Pancreas (tissue), 10 donors: ENCODE data around the gene HSP90AB1. TPM values are rescaled to one million over a fixed set of nuclear protein-coding genes. Genes with fewer than 3 reads are reported as not detected.

Experiments
- ATAC-seq, 4 donors: fragments of 200-7000 bp; cut with Tn5 transposase; one replicate each; pipeline versions ENCODE4 v1.8.0 to v1.9.1; 2020; ENCODE audit warnings: mild to moderate bottlenecking in 4 of 4, moderate library complexity in 4 of 4
- DNase-seq, 6 donors: peaks; one replicate each; pipeline ENCODE4 v3.0.0-alpha.2; 2020
- FAIRE-seq: peaks from 2 replicates; lab custom pipeline; 2012; peaks lifted over from hg19 to GRCh38; lab: Jason Lieb, UNC
- H3K27ac ChIP-seq, 4 donors: fragments of 200-600 bp; sonication (generic); 1 replicate in 3 of 4; 2 replicates in 1 of 4; pipeline versions ENCODE4 v1.5.0 to v1.8.0; 2020
- H3K27me3 ChIP-seq, 4 donors: fragments of 200-600 bp; one replicate each; pipeline ENCODE4 v1.8.0; 2021
- H3K36me3 ChIP-seq, 3 donors: fragments of 200-600 bp; sonication (generic) in 1 of 3; one replicate each; pipeline versions ENCODE4 v1.5.0 to v1.8.0; 2020 to 2021
- H3K4me1 ChIP-seq, 3 donors: fragments of 200-600 bp; one replicate each; pipeline ENCODE4 v1.8.0; 2021
- H3K4me3 ChIP-seq, 4 donors: fragments of 200-600 bp; sonication (generic) in 2 of 4; one replicate each; pipeline versions ENCODE4 v1.5.0 to v1.8.0; 2020 to 2021
- H3K9me3 ChIP-seq, 4 donors: fragments of 200-600 bp; one replicate each; pipeline ENCODE4 v1.8.0; 2021
- CTCF ChIP-seq, 4 donors: fragments of 200-600 bp; sonication (generic) in 3 of 4; IDR thresholded peaks; one replicate each; pipeline versions ENCODE4 v1.5.0 to v1.8.0; 2021; ENCODE audit warnings: antibody characterized with exemption in 4 of 4
- WGBS, 2 donors: extraction: QIAGEN DNeasy Blood & Tissue Kit; methylation state at CpG; one replicate each; pipeline ENCODE4 v1.1.7; 2013; 5-methylcytosine and 5-hydroxymethylcytosine counted together
- intact Hi-C, 3 donors: fragments of 100-400 bp; cut with DNase I; formaldehyde crosslinking; loops; one replicate each; pipeline versions ENCODE4 v1.11.1 to v1.14.2; 2022
- polyA plus RNA-seq, 2 donors: library from polyadenylated mRNA; stranded (reverse); fragments of 200-250 nt; gene quantifications; one replicate each; pipeline ENCODE4 v1.2.3, GENCODE V29; 2013
- total RNA-seq, 6 donors: library from RNA; stranded (reverse); fragmentation: NEBNext Ultra II Directional in 4 of 6; extraction: Animal tissue kit (Norgen Biotek cat#: 25700) in 4 of 6; gene quantifications; one replicate each; pipeline versions ENCODE4 v1.2.1 to v1.2.4, GENCODE V29; 2021 to 2023
- donor health status: healthy with polysubstance abuse.
- donor health status: DM: no; HTN: no; CAD: no; lungs with moderate emphysema.
- donor health status: DM: no; HTN: no; CAD: no.
- donor health status: control.
- donor health status: control.
- donor health status: Bipolar disorder and iron deficiency.
- donor health status: DM: yes; HTN: yes; CAD: no.
- donor health status: DM: no; HTN: no; CAD: no.
- donor health status: DM: no; HTN: no; CAD: no.
- donor health status: DM: yes; HTN: yes; CAD: no.

HSP90AB1 gene
- total and polyA plus RNA-seq, 8 donors, result 145 to 577 (median 434) TPM

DNA sequence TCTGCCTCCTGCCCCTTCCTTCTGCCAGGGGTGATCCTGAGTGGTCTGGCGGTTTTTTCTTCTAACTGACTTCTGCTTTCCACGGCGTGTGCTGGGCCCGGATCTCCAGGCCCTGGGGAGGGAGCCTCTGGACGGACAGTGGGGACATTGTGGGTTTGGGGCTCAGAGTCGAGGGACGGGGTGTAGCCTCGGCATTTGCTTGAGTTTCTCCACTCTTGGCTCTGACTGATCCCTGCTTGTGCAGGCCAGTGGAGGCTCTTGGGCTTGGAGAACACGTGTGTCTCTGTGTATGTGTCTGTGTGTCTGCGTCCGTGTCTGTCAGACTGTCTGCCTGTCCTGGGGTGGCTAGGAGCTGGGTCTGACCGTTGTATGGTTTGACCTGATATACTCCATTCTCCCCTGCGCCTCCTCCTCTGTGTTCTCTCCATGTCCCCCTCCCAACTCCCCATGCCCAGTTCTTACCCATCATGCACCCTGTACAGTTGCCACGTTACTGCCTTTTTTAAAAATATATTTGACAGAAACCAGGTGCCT is 13.3 kb upstream of the HSP90AB1 start:
- intact Hi-C loops, result loop anchor here in 1 of 3 donors (5.0 kb wide), 1 partner anchor 61 kb away; no protein-coding TSS in a partner anchor
- Histone ChIP-seq H3K4me1 (peaks cover 14 to 20% (median 18%) of the 10 kb centered on the region in 3 donors), H3K9me3 (no peaks in the 10 kb centered on the region), H3K27me3 (no peaks in the 10 kb centered on the region), H3K4me3 (no peak overlapping the region), H3K27ac (peak overlapping the region; percentile 28 to 72 (median 54)), H3K36me3 (peaks cover 0 to 36% (median 5%) of the 10 kb centered on the region in 3 donors)
- DNase-seq (peak in 1 of 6 donors; percentile 35), ATAC-seq (no peak), FAIRE-seq (no peak)
- no peak for TF ChIP-seq CTCF (IDR thresholded peaks at IDR 0.05)
- WGBS, 2 donors, result 78 to 81% methylated on average over 14 of the region's 14 CpGs

DNA sequence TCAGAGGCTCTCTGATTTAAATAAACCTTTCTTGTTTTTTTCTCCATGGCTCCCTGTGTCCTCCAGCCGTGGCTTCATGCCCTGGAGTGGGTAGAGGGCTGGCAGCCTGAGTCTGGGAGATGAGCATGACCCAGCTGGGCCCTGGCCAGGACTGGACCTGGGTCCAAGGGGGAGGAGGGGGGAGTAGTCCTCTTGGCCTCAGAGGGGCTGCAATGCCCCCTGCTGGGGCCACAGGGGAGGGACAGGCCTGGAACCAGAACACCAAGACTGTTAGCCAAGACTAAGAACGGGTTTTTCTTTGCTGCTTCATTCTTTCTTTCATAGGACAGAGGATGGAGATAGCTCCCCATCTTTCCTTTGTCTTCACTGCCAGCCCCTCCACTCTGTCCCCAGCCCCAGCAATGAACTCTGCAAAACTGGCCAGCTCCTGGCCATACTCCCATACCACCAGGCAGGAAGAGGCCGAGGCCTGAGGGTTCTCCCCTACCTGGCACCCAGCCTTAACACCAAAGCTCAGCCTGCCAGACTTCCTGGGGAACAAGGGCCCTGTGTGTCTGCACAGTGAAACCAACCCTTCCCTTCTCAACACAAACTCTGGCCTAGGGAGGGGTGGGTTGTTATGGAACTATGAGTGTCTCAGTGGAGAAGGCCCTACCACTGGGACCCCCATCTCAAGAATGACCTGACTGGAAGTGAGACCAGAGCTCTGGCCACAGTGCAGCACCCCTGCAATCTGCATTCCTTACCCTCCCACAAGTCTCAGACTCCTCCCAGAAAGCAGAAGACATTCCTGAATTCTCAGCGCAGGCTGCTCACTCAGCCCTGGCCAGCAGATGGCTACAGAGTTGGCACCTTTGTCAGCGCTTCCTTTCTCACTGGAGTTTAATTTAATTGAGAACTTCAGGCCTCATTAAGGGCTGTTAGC is 12.5 kb upstream of the HSP90AB1 start:
- DNase-seq, result peak in 4 of 6 donors; percentile 53 to 87 (median 69)
- Histone ChIP-seq H3K4me1 (peaks cover 14 to 20% (median 18%) of the 10 kb centered on the region in 3 donors), H3K4me3 (no peak overlapping the region), H3K9me3 (no peaks in the 10 kb centered on the region), H3K27me3 (no peaks in the 10 kb centered on the region), H3K27ac (peak overlapping the region; percentile 42 to 72 (median 65)), H3K36me3 (peaks cover 0 to 36% (median 5%) of the 10 kb centered on the region in 3 donors)
- WGBS, 2 donors, result 32 to 40% methylated on average over 5 of the region's 5 CpGs
- TF ChIP-seq CTCF (IDR thresholded peaks at IDR 0.05), result peak in 3 of 4 donors; percentile 36 to 50 (median 48)
- FAIRE-seq, result no peak
- peak in 3 of 4 donors; percentile 9 to 38 (median 30) for ATAC-seq
- intact Hi-C loops, result loop anchor here in 2 of 3 donors (5.0 kb wide), 1 partner anchor 62 kb away; no protein-coding TSS in a partner anchor

- DNase-seq, result no peak
- no peak for TF ChIP-seq CTCF (IDR thresholded peaks at IDR 0.05)
- Histone ChIP-seq H3K9me3 (no peaks in the 10 kb centered on the region), H3K4me1 (peaks cover 14 to 20% (median 18%) of the 10 kb centered on the region in 3 donors), H3K36me3 (peaks cover 0 to 28% (median 5%) of the 10 kb centered on the region in 3 donors), H3K27me3 (no peaks in the 10 kb centered on the region), H3K4me3 (no peak overlapping the region), H3K27ac (peak overlapping the region in 3 of 4 donors; percentile 64 to 72 (median 66))
- intact Hi-C loops, result loop anchor here in 1 of 3 donors (5.0 kb wide), 1 partner anchor 63 kb away; no protein-coding TSS in a partner anchor
- FAIRE-seq, result no peak
- WGBS, 2 donors, result 66 to 69% methylated on average over 6 of the region's 6 CpGs
- no peak for ATAC-seq
Observed at GRCh38 chr6:44235269-44235668, 11.6 kb upstream of the HSP90AB1 start.

DNA sequence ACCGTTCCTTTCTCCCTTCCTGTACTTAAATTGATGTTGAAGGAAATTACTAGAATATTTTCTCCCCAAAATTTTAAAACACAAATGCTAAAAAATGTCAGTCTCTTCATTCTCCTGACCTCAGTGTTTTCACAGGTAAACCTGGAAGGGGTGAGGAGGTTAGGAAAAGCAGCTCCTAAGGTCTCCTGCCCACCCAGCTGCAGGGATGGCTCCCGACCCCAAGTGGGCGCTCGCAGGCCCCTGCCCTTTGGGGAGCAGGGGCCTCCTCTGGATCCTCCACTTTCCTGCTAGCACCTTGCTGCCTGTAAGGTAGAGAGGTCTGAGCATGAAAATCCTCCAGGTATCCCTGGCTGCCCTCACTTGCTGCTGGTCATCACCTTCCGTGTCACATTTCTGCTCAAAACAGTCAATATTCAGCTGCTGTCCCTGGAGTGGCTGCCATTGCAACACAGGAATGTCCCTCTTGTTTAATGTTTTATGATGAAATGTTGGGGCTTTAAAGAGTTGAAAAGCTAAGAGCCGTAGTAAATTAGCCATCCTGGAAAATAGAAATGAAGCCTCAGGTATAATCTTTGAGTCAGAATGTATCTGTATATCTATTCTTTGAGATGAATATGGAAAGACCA is 10.9 kb upstream of the HSP90AB1 start:
- Histone ChIP-seq H3K36me3 (peaks cover 0 to 23% (median 5%) of the 10 kb centered on the region in 3 donors), H3K4me3 (no peak overlapping the region), H3K27me3 (no peaks in the 10 kb centered on the region), H3K9me3 (no peaks in the 10 kb centered on the region), H3K27ac (peak overlapping the region in 3 of 4 donors; percentile 91 to 97 (median 95)), H3K4me1 (peaks cover 14 to 20% (median 18%) of the 10 kb centered on the region in 3 donors)
- ATAC-seq, result no peak
- no peak for FAIRE-seq
- intact Hi-C loops, result loop anchor here in 1 of 3 donors (5.0 kb wide), 1 partner anchor 64 kb away; no protein-coding TSS in a partner anchor
- TF ChIP-seq CTCF (IDR thresholded peaks at IDR 0.05), result no peak
- WGBS, 2 donors, result 88 to 92% methylated on average over 6 of the region's 6 CpGs
- no peak for DNase-seq
